ENCODE data around the gene ISG20.
"Not testable (repeated sequence)": the region's sequence is repeated elsewhere in the genome, so short reads cannot be mapped to it uniquely, and the experiment has no call there.

ISG20 gene

GRCh38 chr15:88619796-88620195 is 19.0 kb upstream of the ISG20 start:
- no peak for DNase-seq

GRCh38 chr15:88620995-88621772 is 17.6 kb upstream of the ISG20 start, which contains the start of gene AEN:
TSS of gene AEN (plus strand) at chr15:88621340. CDS start at chr15:88626210, 4,870 bp downstream.
- peak; percentile 85 to 87 for DNase-seq

- no peak for DNase-seq
Observed at GRCh38 chr15:88621789-88622604, 16.8 kb upstream of the ISG20 start.

GRCh38 chr15:88622605-88622975 is 16.2 kb upstream of the ISG20 start:
- no peak for DNase-seq

GRCh38 chr15:88623061-88623460 is 15.8 kb upstream of the ISG20 start:
- no peak for DNase-seq

GRCh38 chr15:88623632-88624031 is 15.2 kb upstream of the ISG20 start:
- no peak for DNase-seq

GRCh38 chr15:88624156-88624970 is 14.5 kb upstream of the ISG20 start:
- DNase-seq = no peak

GRCh38 chr15:88624971-88625490 is 13.8 kb upstream of the ISG20 start:
- DNase-seq = no peak

GRCh38 chr15:88625943-88626741 is 12.7 kb upstream of the ISG20 start:
- DNase-seq = no peak

- no peak for DNase-seq
Observed at GRCh38 chr15:88627463-88627862, 11.4 kb upstream of the ISG20 start.

- no peak for DNase-seq
Observed at GRCh38 chr15:88628018-88628654, 10.7 kb upstream of the ISG20 start.

GRCh38 chr15:88629071-88629470 is 9.7 kb upstream of the ISG20 start:
- no peak for DNase-seq

- DNase-seq = no peak
Observed at GRCh38 chr15:88630141-88630721, 8.6 kb upstream of the ISG20 start.

GRCh38 chr15:88630798-88631463 is 7.9 kb upstream of the ISG20 start:
- DNase-seq = no peak

- DNase-seq = no peak
Observed at GRCh38 chr15:88631464-88632028, 7.3 kb upstream of the ISG20 start.

- DNase-seq = not testable (repeated sequence)
Observed at GRCh38 chr15:88632797-88633196, 6.0 kb upstream of the ISG20 start.

GRCh38 chr15:88634449-88634848 is 4.4 kb upstream of the ISG20 start:
- DNase-seq = no peak

GRCh38 chr15:88635318-88635717 is 3.5 kb upstream of the ISG20 start:
- no peak for DNase-seq

GRCh38 chr15:88636050-88636449 is 2.8 kb upstream of the ISG20 start:
- no peak for DNase-seq

GRCh38 chr15:88636654-88637053 is 2.2 kb upstream of the ISG20 start:
- no peak for DNase-seq

Data from NCI-H187 (cell line).